ENCODE results near the gene ZNF397.

ZNF397 gene

GRCh38 chr18:35247412-35248249, 6.8 kb downstream of the ZNF397 start:
- FAIRE-seq = no peak

GRCh38 chr18:35248429-35248828, 7.6 kb downstream of the ZNF397 start:
- FAIRE-seq = no peak

- no peak for FAIRE-seq
Observed at GRCh38 chr18:35252466-35252865, 11.6 kb downstream of the ZNF397 start.

- FAIRE-seq = no peak
Observed at GRCh38 chr18:35253655-35254287, 12.9 kb downstream of the ZNF397 start.

GRCh38 chr18:35256947-35257346, 16.1 kb downstream of the ZNF397 start:
- FAIRE-seq = no peak

- no peak for FAIRE-seq
Observed at GRCh38 chr18:35264409-35264808, 23.6 kb downstream of the ZNF397 start.

- FAIRE-seq = no peak
Observed at GRCh38 chr18:35267161-35267651, 26.4 kb downstream of the ZNF397 start.

- FAIRE-seq = no peak
Observed at GRCh38 chr18:35267809-35268208, 27.0 kb downstream of the ZNF397 start.

- no peak for FAIRE-seq
Observed at GRCh38 chr18:35268821-35269220, 28.0 kb downstream of the ZNF397 start.

- FAIRE-seq = no peak
Observed at GRCh38 chr18:35271656-35272055, 30.8 kb downstream of the ZNF397 start.

GRCh38 chr18:35276267-35276666, 35.4 kb downstream of the ZNF397 start:
- no peak for FAIRE-seq

- FAIRE-seq = no peak
Observed at GRCh38 chr18:35277633-35278032, 36.8 kb downstream of the ZNF397 start.

- no peak for FAIRE-seq
Observed at GRCh38 chr18:35278085-35278484, 37.3 kb downstream of the ZNF397 start.

GRCh38 chr18:35278969-35279368, 38.1 kb downstream of the ZNF397 start:
- FAIRE-seq = no peak

- no peak for FAIRE-seq
Observed at GRCh38 chr18:35282353-35282752, 41.5 kb downstream of the ZNF397 start.

GRCh38 chr18:35283923-35284794, 43.3 kb downstream of the ZNF397 start:
- FAIRE-seq = no peak

- FAIRE-seq = no peak
Observed at GRCh38 chr18:35284841-35285240, 44.0 kb downstream of the ZNF397 start.

GRCh38 chr18:35289293-35289692, 48.5 kb downstream of the ZNF397 start:
- FAIRE-seq = no peak

- no peak for FAIRE-seq
Observed at GRCh38 chr18:35289727-35290093, 48.9 kb downstream of the ZNF397 start.

GRCh38 chr18:35290094-35290735, 49.4 kb downstream of the ZNF397 start, which contains the start of gene ZSCAN30:
ZSCAN30 (minus strand) TSS chr18:35290229; CDS start chr18:35264352, 25,877 bp downstream.
- no peak for FAIRE-seq

GRCh38 chr18:35291166-35291565, 50.3 kb downstream of the ZNF397 start:
- no peak for FAIRE-seq

- FAIRE-seq = no peak
Observed at GRCh38 chr18:35296060-35296459, 55.2 kb downstream of the ZNF397 start.

GRCh38 chr18:35303610-35304009, 62.8 kb downstream of the ZNF397 start:
- FAIRE-seq = no peak
